Measurements from ENCODE around the gene LTA. TPM values are rescaled to one million over a fixed set of nuclear protein-coding genes. Genes with fewer than 3 reads are reported as not detected.

LTA gene
- 0.13 TPM for total RNA-seq (2013)
- polyA plus RNA-seq (under 1 TPM in 2 of 3 donors, not detected in 1; 0.26 to 0.28 TPM), polyA minus RNA-seq (not detected in 2 replicates), total RNA-seq (0 to 4.0 (median 0.74) reads per million in 11 experiments)

GRCh38 chr6:31572041-31572911 lies at the start of gene LTA:
Gene LTA (plus strand): TSS chr6:31572289. CDS start chr6:31572743, 454 bp downstream.
- peak within 1 kb of the TSS in 1 of 2 donors; percentile 65 for H3K4me3 Mint-ChIP-seq
- Histone ChIP-seq H4K20me1 (ENCODE audit: insufficient read depth, low read length) (peaks cover 17% of the 10 kb centered on the region), H2AFZ (ENCODE audit: insufficient read depth, low read depth, low read length, poor library complexity, severe bottlenecking) (no peak within 1 kb of the TSS), H3K4me1 (ENCODE audit: control insufficient read depth in 1 of 2, insufficient read depth in 2 of 2, low read length in 2 of 2) (peaks cover 54 to 58% of the 10 kb centered on the region in 2 donors), H3K9ac (ENCODE audit: insufficient read depth, low read length, poor library complexity, severe bottlenecking) (no peak within 1 kb of the TSS), H3K4me3 (replicated peaks in 1 of 3; ENCODE audit: low read depth in 2 of 3, low read length in 3 of 3) (no peak within 1 kb of the TSS), H3K4me2 (replicated peaks; ENCODE audit: extremely low read depth, low read length, poor library complexity, severe bottlenecking) (no peak within 1 kb of the TSS), H3K27me3 (ENCODE audit: control insufficient read depth in 2 of 2, insufficient read depth in 2 of 2, low read length in 2 of 2) (no peaks in the 10 kb centered on the region), H3K9me3 (replicated peaks in 1 of 2; ENCODE audit: control insufficient read depth in 1 of 2, insufficient read depth in 1 of 2, low read length in 2 of 2) (no peaks in the 10 kb centered on the region), H3K27ac (ENCODE audit: low read depth in 1 of 2, low read length in 2 of 2) (no peak within 1 kb of the TSS), H3K36me3 (replicated peaks in 1 of 2; ENCODE audit: control insufficient read depth in 1 of 2, insufficient read depth in 2 of 2, low read length in 2 of 2) (peaks cover 5 to 7% of the 10 kb centered on the region in 2 donors), H3K79me2 (ENCODE audit: insufficient read depth, low read length) (peaks cover 21% of the 10 kb centered on the region)
- H3K27ac Mint-ChIP-seq: peak within 1 kb of the TSS in 4 of 7 donors; percentile 0 to 90 (median 69)
- H3K36me3 Mint-ChIP-seq: peaks cover 15 to 16% of the 10 kb centered on the region in 2 donors
- intact Hi-C loops (cut with micrococcal nuclease): no loop called here
- H3K4me1 Mint-ChIP-seq: peaks cover 72% of the 10 kb centered on the region
- peaks cover 0 to 3% (median 0%) of the 10 kb centered on the region in 7 donors for H3K9me3 Mint-ChIP-seq
- no peak for TF ChIP-seq CTCF (IDR thresholded peaks at IDR 0.05)
- WGBS (ENCODE audit: insufficient coverage): 77% methylated on average over 18 of the region's 27 CpGs
- peaks cover 1 to 5% (median 3%) of the 10 kb centered on the region in 3 donors for H3K27me3 Mint-ChIP-seq (ENCODE audit: low read depth in 3 of 3)
- DNase-seq: no peak

- H3K27ac ChIP-seq (ENCODE audit: low read depth in 1 of 2, low read length in 2 of 2): no peak overlapping the region
- WGBS (ENCODE audit: insufficient coverage): 100% methylated on average over 2 of the region's 8 CpGs
- no peak overlapping the region for H2AFZ ChIP-seq (ENCODE audit: insufficient read depth, low read depth, low read length, poor library complexity, severe bottlenecking)
- Mint-ChIP-seq H3K27me3 (ENCODE audit: low read depth in 3 of 3) (peaks cover 2 to 6% (median 3%) of the 10 kb centered on the region in 3 donors), H3K27ac (no peak overlapping the region), H3K9me3 (no peaks in the 10 kb centered on the region), H3K36me3 (peaks cover 14 to 15% of the 10 kb centered on the region in 2 donors), H3K4me1 (peaks cover 3% of the 10 kb centered on the region), H3K4me3 (no peak overlapping the region)
- H3K4me1 ChIP-seq (ENCODE audit: control insufficient read depth in 1 of 2, insufficient read depth in 2 of 2, low read length in 2 of 2): no peaks in the 10 kb centered on the region
- no peak overlapping the region for H3K4me2 ChIP-seq (replicated peaks; ENCODE audit: extremely low read depth, low read length, poor library complexity, severe bottlenecking)
- H3K4me3 ChIP-seq (replicated peaks in 1 of 3; ENCODE audit: low read depth in 2 of 3, low read length in 3 of 3): no peak overlapping the region
- no peaks in the 10 kb centered on the region for H3K79me2 ChIP-seq (ENCODE audit: insufficient read depth, low read length)
- no peaks in the 10 kb centered on the region for H3K27me3 ChIP-seq (ENCODE audit: control insufficient read depth in 2 of 2, insufficient read depth in 2 of 2, low read length in 2 of 2)
- no peaks in the 10 kb centered on the region for H3K9me3 ChIP-seq (replicated peaks in 1 of 2; ENCODE audit: control insufficient read depth in 1 of 2, insufficient read depth in 1 of 2, low read length in 2 of 2)
- no peak overlapping the region for H3K9ac ChIP-seq (ENCODE audit: insufficient read depth, low read length, poor library complexity, severe bottlenecking)
- no peak for DNase-seq
- TF ChIP-seq CTCF (IDR thresholded peaks at IDR 0.05): no peak
- peaks cover 25% of the 10 kb centered on the region for H4K20me1 ChIP-seq (ENCODE audit: insufficient read depth, low read length)
- intact Hi-C loops (cut with micrococcal nuclease): no loop called here
- H3K36me3 ChIP-seq (replicated peaks in 1 of 2; ENCODE audit: control insufficient read depth in 1 of 2, insufficient read depth in 2 of 2, low read length in 2 of 2): peaks cover 12 to 14% of the 10 kb centered on the region in 2 donors
These were observed 46.5 kb upstream of the LTA start for GRCh38 chr6:31525553-31525931.
